ENCODE data around the gene ART1. TPM values are rescaled to one million over a fixed set of nuclear protein-coding genes. Genes with fewer than 3 reads are reported as not detected.

Gene ART1
- total and polyA plus RNA-seq, 4 experiments from 2014 or later = not detected

- H3K27ac Mint-ChIP-seq = peak overlapping the region in 1 of 7 donors; percentile 41
- H3K9me3 Mint-ChIP-seq = peaks cover 0 to 2% (median 0%) of the 10 kb centered on the region in 8 donors
- no peak overlapping the region for H3K4me3 Mint-ChIP-seq
- no peaks in the 10 kb centered on the region for H3K36me3 Mint-ChIP-seq
- Histone ChIP-seq H3K27me3 (ENCODE audit: insufficient read depth, low read length) (no peaks in the 10 kb centered on the region), H3K36me3 (ENCODE audit: insufficient read depth, low read length) (no peaks in the 10 kb centered on the region), H3K27ac (ENCODE audit: low read depth, low read length) (no peak overlapping the region), H3K9me3 (ENCODE audit: control insufficient read depth in 1 of 2, low read length in 2 of 2) (no peaks in the 10 kb centered on the region), H3K4me3 (ENCODE audit: low read length in 2 of 2) (no peak overlapping the region), H3K4me1 (ENCODE audit: insufficient read depth, low read length) (no peaks in the 10 kb centered on the region)
- intact Hi-C loops (cut with micrococcal nuclease) = no loop called here
- no peaks in the 10 kb centered on the region for H3K4me1 Mint-ChIP-seq
- CTCF ChIA-PET (ENCODE audit: partially characterized antibody) = no interaction called here
- H3K27me3 Mint-ChIP-seq = no peaks in the 10 kb centered on the region
- no peak for DNase-seq
- POLR2A ChIA-PET (ENCODE audit: partially characterized antibody) = no interaction called here
Observed at GRCh38 chr11:3635641-3636375, 9.1 kb upstream of the ART1 start.

- no peak for DNase-seq
- CTCF ChIA-PET (ENCODE audit: partially characterized antibody) = no interaction called here
- no peaks in the 10 kb centered on the region for H3K36me3 ChIP-seq (ENCODE audit: insufficient read depth, low read length)
- no peaks in the 10 kb centered on the region for H3K4me1 ChIP-seq (ENCODE audit: insufficient read depth, low read length)
- H3K4me3 ChIP-seq (ENCODE audit: low read length in 2 of 2) = no peak overlapping the region
- Mint-ChIP-seq H3K4me3 (no peak overlapping the region), H3K27ac (no peak overlapping the region), H3K9me3 (peaks cover 0 to 2% (median 0%) of the 10 kb centered on the region in 8 donors), H3K36me3 (no peaks in the 10 kb centered on the region), H3K27me3 (no peaks in the 10 kb centered on the region), H3K4me1 (peaks cover 0 to 7% (median 3%) of the 10 kb centered on the region in 4 donors)
- POLR2A ChIA-PET (ENCODE audit: partially characterized antibody) = no interaction called here
- H3K9me3 ChIP-seq (ENCODE audit: control insufficient read depth in 1 of 2, low read length in 2 of 2) = no peaks in the 10 kb centered on the region
- intact Hi-C loops (cut with micrococcal nuclease) = no loop called here
- no peaks in the 10 kb centered on the region for H3K27me3 ChIP-seq (ENCODE audit: insufficient read depth, low read length)
- H3K27ac ChIP-seq (ENCODE audit: low read depth, low read length) = no peak overlapping the region
Observed at GRCh38 chr11:3637201-3637600, 7.7 kb upstream of the ART1 start.

GRCh38 chr11:3638513-3638912, 6.4 kb upstream of the ART1 start:
- H3K27me3 Mint-ChIP-seq = peaks cover 0 to 3% of the 10 kb centered on the region in 2 donors
- Histone ChIP-seq H3K36me3 (ENCODE audit: insufficient read depth, low read length) (no peaks in the 10 kb centered on the region), H3K27ac (ENCODE audit: low read depth, low read length) (no peak overlapping the region), H3K27me3 (ENCODE audit: insufficient read depth, low read length) (peaks cover 5% of the 10 kb centered on the region), H3K4me1 (ENCODE audit: insufficient read depth, low read length) (peaks cover 10% of the 10 kb centered on the region), H3K9me3 (ENCODE audit: control insufficient read depth in 1 of 2, low read length in 2 of 2) (no peaks in the 10 kb centered on the region), H3K4me3 (ENCODE audit: low read length in 2 of 2) (no peak overlapping the region)
- H3K4me3 Mint-ChIP-seq = no peak overlapping the region
- CTCF ChIA-PET (ENCODE audit: partially characterized antibody) = no interaction called here
- POLR2A ChIA-PET (ENCODE audit: partially characterized antibody) = no interaction called here
- H3K9me3 Mint-ChIP-seq = peaks cover 0 to 2% (median 0%) of the 10 kb centered on the region in 8 donors
- intact Hi-C loops (cut with micrococcal nuclease) = no loop called here
- peaks cover 3 to 13% (median 9%) of the 10 kb centered on the region in 4 donors for H3K4me1 Mint-ChIP-seq
- H3K27ac Mint-ChIP-seq = no peak overlapping the region
- no peaks in the 10 kb centered on the region for H3K36me3 Mint-ChIP-seq
- DNase-seq = no peak

DNA sequence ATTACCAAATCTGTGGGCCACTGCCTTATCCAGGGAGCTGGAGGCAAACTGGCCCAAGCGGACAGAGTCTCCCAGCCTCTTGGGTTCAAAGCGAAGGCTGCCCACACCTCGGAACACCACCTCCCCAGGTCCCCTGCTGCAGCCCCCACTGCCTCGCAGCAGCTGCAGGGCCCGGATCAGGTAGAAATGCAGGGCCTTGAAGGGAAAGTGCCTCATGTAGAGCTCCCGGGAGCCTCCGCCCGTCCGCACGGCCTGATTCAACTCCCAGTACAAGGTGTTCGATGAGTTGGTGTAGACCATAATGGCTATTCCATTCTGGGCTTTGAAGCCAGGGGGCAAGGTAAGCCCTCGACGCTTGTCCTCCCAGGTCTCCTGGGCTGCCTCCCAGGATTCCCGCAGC, 5.1 kb upstream of the ART1 start:
- Histone ChIP-seq H3K27me3 (ENCODE audit: insufficient read depth, low read length) (peaks cover 5% of the 10 kb centered on the region), H3K9me3 (ENCODE audit: control insufficient read depth in 1 of 2, low read length in 2 of 2) (no peaks in the 10 kb centered on the region)

GRCh38 chr11:3641191-3641590, 3.7 kb upstream of the ART1 start:
- no peak for DNase-seq
- intact Hi-C loops (cut with micrococcal nuclease) = no loop called here
- POLR2A ChIA-PET (ENCODE audit: partially characterized antibody) = no interaction called here
- CTCF ChIA-PET (ENCODE audit: partially characterized antibody) = no interaction called here
- Histone ChIP-seq H3K27ac (ENCODE audit: low read depth, low read length) (no peak overlapping the region), H3K36me3 (ENCODE audit: insufficient read depth, low read length) (no peaks in the 10 kb centered on the region), H3K4me1 (ENCODE audit: insufficient read depth, low read length) (peaks cover 10% of the 10 kb centered on the region), H3K9me3 (ENCODE audit: control insufficient read depth in 1 of 2, low read length in 2 of 2) (no peaks in the 10 kb centered on the region), H3K27me3 (ENCODE audit: insufficient read depth, low read length) (peaks cover 5% of the 10 kb centered on the region), H3K4me3 (ENCODE audit: low read length in 2 of 2) (no peak overlapping the region)
- Mint-ChIP-seq H3K27ac (peak overlapping the region in 2 of 7 donors; percentile 41 to 72), H3K27me3 (peaks cover 9 to 14% of the 10 kb centered on the region in 2 donors), H3K9me3 (no peaks in the 10 kb centered on the region), H3K4me3 (peak overlapping the region; percentile 45 to 83 (median 66)), H3K36me3 (no peaks in the 10 kb centered on the region), H3K4me1 (peaks cover 3 to 13% (median 9%) of the 10 kb centered on the region in 4 donors)

More for the DNA sequence above, 5.1 kb upstream of the ART1 start:
- Mint-ChIP-seq H3K4me3 (peak overlapping the region in 2 of 8 donors; percentile 7 to 27), H3K4me1 (peaks cover 3 to 13% (median 9%) of the 10 kb centered on the region in 4 donors), H3K27me3 (peaks cover 3 to 11% of the 10 kb centered on the region in 2 donors), H3K27ac (no peak overlapping the region), H3K36me3 (no peaks in the 10 kb centered on the region), H3K9me3 (peaks cover 0 to 2% (median 0%) of the 10 kb centered on the region in 8 donors)
- CTCF ChIA-PET (ENCODE audit: partially characterized antibody) = interaction anchor here (0.6 kb wide), 1 partner anchor 13 kb away, joined by 3 read pairs; no protein-coding TSS in a partner anchor
- H3K36me3 ChIP-seq (ENCODE audit: insufficient read depth, low read length) = no peaks in the 10 kb centered on the region
- DNase-seq = no peak
- H3K4me3 ChIP-seq (ENCODE audit: low read length in 2 of 2) = no peak overlapping the region
- POLR2A ChIA-PET (ENCODE audit: partially characterized antibody) = no interaction called here
- no peak overlapping the region for H3K27ac ChIP-seq (ENCODE audit: low read depth, low read length)
- peaks cover 10% of the 10 kb centered on the region for H3K4me1 ChIP-seq (ENCODE audit: insufficient read depth, low read length)
- intact Hi-C loops (cut with micrococcal nuclease) = no loop called here

GRCh38 chr11:3641701-3642070, 3.2 kb upstream of the ART1 start, which contains the start of gene ART5:
Gene ART5, minus strand, starts transcription at chr11:3641992. Its CDS starts 130 bp downstream, at chr11:3641862.
- Histone ChIP-seq H3K27me3 (ENCODE audit: insufficient read depth, low read length) (peaks cover 5% of the 10 kb centered on the region), H3K4me1 (ENCODE audit: insufficient read depth, low read length) (peaks cover 10% of the 10 kb centered on the region), H3K4me3 (ENCODE audit: low read length in 2 of 2) (peak within 1 kb of the TSS in 1 of 2 donors; percentile 51), H3K9me3 (ENCODE audit: control insufficient read depth in 1 of 2, low read length in 2 of 2) (no peaks in the 10 kb centered on the region), H3K36me3 (ENCODE audit: insufficient read depth, low read length) (no peaks in the 10 kb centered on the region), H3K27ac (ENCODE audit: low read depth, low read length) (no peak within 1 kb of the TSS)
- POLR2A ChIA-PET (ENCODE audit: partially characterized antibody) = no interaction called here
- intact Hi-C loops (cut with micrococcal nuclease) = no loop called here
- Mint-ChIP-seq H3K36me3 (no peaks in the 10 kb centered on the region), H3K27ac (peak within 1 kb of the TSS in 3 of 7 donors; percentile 37 to 82 (median 41)), H3K27me3 (peaks cover 11 to 17% of the 10 kb centered on the region in 2 donors), H3K4me3 (peak within 1 kb of the TSS; percentile 67 to 91 (median 80)), H3K9me3 (no peaks in the 10 kb centered on the region), H3K4me1 (peaks cover 3 to 13% (median 9%) of the 10 kb centered on the region in 4 donors)
- DNase-seq = no peak
- CTCF ChIA-PET (ENCODE audit: partially characterized antibody) = no interaction called here

DNA sequence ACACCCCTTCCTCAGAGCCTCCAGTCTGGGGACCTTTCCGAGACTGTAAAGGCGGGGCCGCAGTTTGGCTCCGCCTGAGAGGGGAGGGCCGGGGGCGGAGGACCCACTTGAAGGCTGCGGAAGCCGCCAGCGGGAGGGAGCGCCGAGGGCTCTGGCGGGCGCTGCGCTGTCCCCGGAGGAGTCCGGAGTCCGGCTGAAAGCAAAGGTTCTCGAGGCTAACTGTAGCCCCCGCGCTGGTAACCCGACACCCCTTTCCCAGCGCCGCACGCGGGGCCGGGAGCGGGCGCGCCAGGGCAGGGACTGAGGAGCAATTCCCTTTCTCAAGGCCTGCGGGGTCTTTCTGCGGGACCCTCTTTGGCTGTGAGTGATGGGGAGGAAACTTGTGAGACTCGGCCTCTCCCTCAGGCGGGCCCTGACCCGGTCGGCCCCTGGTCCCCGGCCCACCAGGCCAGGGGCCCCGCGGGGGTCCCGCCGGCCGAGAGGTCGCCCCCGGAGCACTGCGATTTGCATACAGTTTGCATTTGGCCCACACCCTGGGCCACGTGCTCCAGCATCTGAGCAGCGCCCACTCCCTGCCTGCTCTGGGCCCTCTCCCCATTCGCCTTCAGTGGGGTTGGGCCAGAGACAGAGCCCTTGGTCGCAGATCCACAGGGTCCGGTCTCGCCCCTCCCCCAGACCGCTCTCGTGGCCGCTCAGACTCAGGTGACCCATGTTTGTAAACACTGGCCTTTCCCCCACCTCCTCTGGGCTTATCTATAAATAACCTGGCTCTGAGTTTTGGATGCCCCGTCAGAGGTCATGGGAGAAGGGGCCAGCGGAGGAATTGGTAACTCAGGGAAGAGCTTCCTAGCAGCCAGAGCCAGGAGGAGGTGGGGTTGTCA, 2.6 kb upstream of the ART1 start:
- Histone ChIP-seq H3K27ac (ENCODE audit: low read depth, low read length) (no peak overlapping the region), H3K4me3 (ENCODE audit: low read length in 2 of 2) (peak overlapping the region in 1 of 2 donors; percentile 51), H3K36me3 (ENCODE audit: insufficient read depth, low read length) (no peaks in the 10 kb centered on the region), H3K27me3 (ENCODE audit: insufficient read depth, low read length) (peaks cover 5% of the 10 kb centered on the region), H3K9me3 (ENCODE audit: control insufficient read depth in 1 of 2, low read length in 2 of 2) (no peaks in the 10 kb centered on the region), H3K4me1 (ENCODE audit: insufficient read depth, low read length) (peaks cover 10% of the 10 kb centered on the region)
- intact Hi-C loops (cut with micrococcal nuclease) = no loop called here
- Mint-ChIP-seq H3K9me3 (no peaks in the 10 kb centered on the region), H3K4me1 (peaks cover 3 to 13% (median 9%) of the 10 kb centered on the region in 4 donors), H3K36me3 (no peaks in the 10 kb centered on the region), H3K27me3 (peaks cover 11 to 18% of the 10 kb centered on the region in 2 donors), H3K27ac (peak overlapping the region in 3 of 7 donors; percentile 29 to 82 (median 37)), H3K4me3 (peak overlapping the region; percentile 60 to 91 (median 80))
- DNase-seq = peak; percentile 52 to 83 (median 70)
- ChIA-PET POLR2A (ENCODE audit: partially characterized antibody) (no interaction called here), CTCF (ENCODE audit: partially characterized antibody) (no interaction called here)
